D721Med (cell line): ENCODE data around the gene SLC25A6.

ENCODE experiments used
- DNase-seq: peaks from one replicate; pipeline ENCODE4 v3.0.0; 2011; ENCODE audit warnings: low spot score; ENCODE audit not compliant: insufficient read length
- FAIRE-seq: peaks from 2 replicates; lab custom pipeline; 2011; peaks lifted over from hg19 to GRCh38; lab: Jason Lieb, UNC
- CTCF ChIP-seq: IDR thresholded peaks from 2 replicates; pipeline ENCODE4 v1.5.1; 2012; ENCODE audit warnings: mild to moderate bottlenecking, control low read depth; ENCODE audit not compliant: insufficient read depth; ENCODE audit errors: missing control alignments

The SLC25A6 gene

GRCh38 chrX:1420371-1420770 is 28.5 kb upstream of the SLC25A6 start:
- no peak for DNase-seq
- FAIRE-seq, result no peak
- TF ChIP-seq CTCF, result no peak

GRCh38 chrX:1419545-1420355 is 27.8 kb upstream of the SLC25A6 start:
- DNase-seq (no peak), FAIRE-seq (no peak)
- no peak for TF ChIP-seq CTCF

- no peak for TF ChIP-seq CTCF
- no peak for FAIRE-seq
- no peak for DNase-seq
Measured at GRCh38 chrX:1418901-1419544, 27.1 kb upstream of the SLC25A6 start.

- FAIRE-seq (no peak), DNase-seq (no peak)
Measured at GRCh38 chrX:1417921-1418771, 26.2 kb upstream of the SLC25A6 start.

GRCh38 chrX:1416965-1417760 is 25.2 kb upstream of the SLC25A6 start:
- DNase-seq (no peak), FAIRE-seq (no peak)
- no peak for TF ChIP-seq CTCF

More at GRCh38 chrX:1417921-1418771, 26.2 kb upstream of the SLC25A6 start:
- no peak for TF ChIP-seq CTCF

GRCh38 chrX:1416327-1416784 is 24.4 kb upstream of the SLC25A6 start:
- no peak for TF ChIP-seq CTCF
- DNase-seq, result no peak
- FAIRE-seq, result no peak
